ENCODE measurements around the gene CCL4. TPM values are rescaled to one million over a fixed set of nuclear protein-coding genes. Genes with fewer than 3 reads are reported as not detected.

CCL4 gene
- total RNA-seq, 4 donors from 2014 or later, result 1.7 to 3.0 (median 2.0) TPM; not detected in 1

DNA sequence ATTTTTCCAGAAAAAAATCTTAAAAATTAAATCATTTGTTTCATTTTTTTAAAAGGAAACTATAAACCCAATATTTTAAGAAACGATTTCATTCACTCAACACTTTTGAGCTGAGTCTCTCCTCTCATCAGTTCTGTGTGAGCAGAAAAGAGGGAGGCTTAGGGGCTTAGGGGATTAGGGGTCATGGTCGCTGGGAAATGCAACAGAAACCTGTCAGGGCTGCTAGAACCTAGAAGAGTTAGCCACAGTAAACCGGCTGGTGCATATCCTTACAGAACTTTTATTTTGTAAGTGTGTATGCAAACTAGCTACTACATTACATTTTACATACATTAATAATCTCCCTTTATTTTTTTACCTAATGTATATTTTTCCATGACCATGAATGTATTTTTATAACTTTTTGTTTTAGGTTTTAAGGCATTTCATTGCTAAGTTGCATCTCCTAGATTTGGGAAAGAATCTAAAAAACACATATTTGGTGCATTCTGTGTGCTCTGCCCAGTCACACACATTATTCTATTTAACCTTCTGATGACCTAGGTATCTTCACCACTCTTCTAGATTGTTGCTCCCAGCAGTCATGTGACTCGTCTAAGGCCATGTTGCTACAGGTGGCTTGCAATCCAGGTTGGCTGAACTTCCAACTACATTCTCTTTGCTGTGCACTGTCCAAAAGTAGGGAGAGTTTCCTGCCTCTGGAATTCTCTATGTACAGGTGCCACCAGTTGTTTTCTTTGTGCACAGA is 48.4 kb downstream of the CCL4 start:
- no peaks in the 10 kb centered on the region for H3K36me3 ChIP-seq
- TF ChIP-seq, protein P1, sequence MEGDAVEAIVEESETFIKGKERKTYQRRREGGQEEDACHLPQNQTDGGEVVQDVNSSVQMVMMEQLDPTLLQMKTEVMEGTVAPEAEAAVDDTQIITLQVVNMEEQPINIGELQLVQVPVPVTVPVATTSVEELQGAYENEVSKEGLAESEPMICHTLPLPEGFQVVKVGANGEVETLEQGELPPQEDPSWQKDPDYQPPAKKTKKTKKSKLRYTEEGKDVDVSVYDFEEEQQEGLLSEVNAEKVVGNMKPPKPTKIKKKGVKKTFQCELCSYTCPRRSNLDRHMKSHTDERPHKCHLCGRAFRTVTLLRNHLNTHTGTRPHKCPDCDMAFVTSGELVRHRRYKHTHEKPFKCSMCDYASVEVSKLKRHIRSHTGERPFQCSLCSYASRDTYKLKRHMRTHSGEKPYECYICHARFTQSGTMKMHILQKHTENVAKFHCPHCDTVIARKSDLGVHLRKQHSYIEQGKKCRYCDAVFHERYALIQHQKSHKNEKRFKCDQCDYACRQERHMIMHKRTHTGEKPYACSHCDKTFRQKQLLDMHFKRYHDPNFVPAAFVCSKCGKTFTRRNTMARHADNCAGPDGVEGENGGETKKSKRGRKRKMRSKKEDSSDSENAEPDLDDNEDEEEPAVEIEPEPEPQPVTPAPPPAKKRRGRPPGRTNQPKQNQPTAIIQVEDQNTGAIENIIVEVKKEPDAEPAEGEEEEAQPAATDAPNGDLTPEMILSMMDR (IDR thresholded peaks at IDR 0.05), result no peak
- TF ChIP-seq EP300 (IDR thresholded peaks at IDR 0.05) (no peak), POLR2A (IDR thresholded peaks at IDR 0.05; ENCODE audit: low read depth) (no peak), POLR2AphosphoS5 (IDR thresholded peaks at IDR 0.05) (no peak)
- no peaks in the 10 kb centered on the region for H3K9me3 ChIP-seq
- 62% methylated on average over 4 of the region's 4 CpGs for WGBS
- peaks cover 5 to 11% (median 10%) of the 10 kb centered on the region in 4 donors for H3K4me1 ChIP-seq
- no peak overlapping the region for H3K4me3 ChIP-seq
- H3K27ac ChIP-seq (replicated peaks in 1 of 4), result no peak overlapping the region
- peaks cover 0 to 35% (median 2%) of the 10 kb centered on the region in 4 donors for H3K27me3 ChIP-seq
- peak; percentile 60 for DNase-seq (ENCODE audit: extremely low spot score)
- intact Hi-C loops (cut with DNase I), result no loop called here

DNA sequence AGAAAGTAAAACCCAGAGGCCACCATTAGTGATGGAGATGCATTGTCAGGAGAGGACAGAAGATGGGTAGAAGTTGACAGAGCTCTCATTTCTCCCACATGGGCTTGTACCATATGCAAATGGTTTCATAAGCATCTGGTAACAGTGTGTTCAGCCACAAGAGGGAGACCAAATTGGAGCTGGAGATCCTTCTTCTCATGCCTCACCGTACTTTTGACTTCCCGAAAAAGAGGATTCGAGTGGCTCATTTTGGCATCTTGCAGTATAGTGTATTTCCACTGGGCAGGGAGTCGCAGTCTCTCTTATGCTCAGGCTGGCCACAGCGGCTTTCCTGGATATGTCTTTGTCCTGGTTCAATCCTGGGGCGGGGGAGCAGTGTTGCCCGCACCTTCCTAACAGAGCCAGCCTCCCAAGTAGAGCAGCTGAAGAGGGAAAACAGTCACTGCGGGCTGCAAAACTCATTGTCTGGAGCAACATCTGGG is 49.1 kb downstream of the CCL4 start:
- intact Hi-C loops (cut with DNase I), result no loop called here
- Histone ChIP-seq H3K9me3 (no peaks in the 10 kb centered on the region), H3K4me1 (peaks cover 5 to 11% (median 10%) of the 10 kb centered on the region in 4 donors), H3K4me3 (no peak overlapping the region), H3K36me3 (no peaks in the 10 kb centered on the region), H3K27me3 (peaks cover 0 to 35% (median 2%) of the 10 kb centered on the region in 4 donors), H3K27ac (replicated peaks in 1 of 4) (no peak overlapping the region)
- peak; percentile 91 for DNase-seq (ENCODE audit: extremely low spot score)
- 79% methylated on average over 7 of the region's 8 CpGs for WGBS
- TF ChIP-seq POLR2A (IDR thresholded peaks at IDR 0.05; ENCODE audit: low read depth), result no peak

DNA sequence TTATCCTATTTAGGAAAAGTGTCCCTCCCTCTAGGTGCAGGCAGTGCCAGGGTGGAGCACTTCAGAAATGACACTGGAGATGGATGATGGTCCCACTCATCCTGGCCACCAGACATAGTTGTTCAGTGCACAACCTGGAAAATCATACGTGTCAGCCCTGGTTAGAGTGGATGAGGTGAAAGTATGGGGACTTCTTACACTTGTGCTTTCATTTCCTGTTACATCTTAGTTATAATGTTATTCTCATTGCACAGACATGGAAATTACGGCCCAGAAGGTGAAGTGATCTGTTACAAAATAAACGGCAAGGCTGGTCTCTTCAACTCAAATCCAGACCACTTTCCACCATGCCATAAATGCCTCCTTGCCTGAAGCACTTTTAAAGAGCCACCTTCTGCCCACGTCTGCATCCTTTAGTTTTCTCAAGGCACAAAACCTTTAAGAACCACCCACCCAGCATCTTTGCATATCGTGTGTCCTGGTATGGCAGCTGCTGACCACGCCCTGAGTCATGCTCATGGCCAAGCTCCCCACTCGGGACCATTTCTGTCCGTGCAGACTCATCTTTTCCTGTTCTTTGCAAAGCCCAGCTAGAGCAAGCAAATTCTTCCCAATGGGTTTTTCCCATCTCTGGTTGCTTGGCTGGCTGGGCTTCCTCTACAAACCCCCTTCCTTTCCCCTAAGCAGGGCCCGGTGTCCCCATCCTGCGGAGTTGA is 50.4 kb downstream of the CCL4 start:
- Histone ChIP-seq H3K27ac (replicated peaks in 1 of 4) (no peak overlapping the region), H3K27me3 (peaks cover 0 to 35% (median 2%) of the 10 kb centered on the region in 4 donors), H3K36me3 (no peaks in the 10 kb centered on the region), H3K4me3 (no peak overlapping the region), H3K4me1 (peaks cover 5 to 8% (median 8%) of the 10 kb centered on the region in 4 donors), H3K9me3 (no peaks in the 10 kb centered on the region)
- TF ChIP-seq, protein P1 (IDR thresholded peaks at IDR 0.05), result no peak
- 71% methylated on average over 10 of the region's 10 CpGs for WGBS
- DNase-seq (ENCODE audit: extremely low spot score), result no peak
- intact Hi-C loops (cut with DNase I), result no loop called here

Small RNA genes lying within 50 kb of the gene (small RNA-seq; reads per million reads assigned to genes)
- gene RN7SL301P, result 0 reads per million in 3 donors

Other genes starting within 250 kb of the CCL4 start
- under 1 TPM in 1 of 4 donors, not detected in 3; 0.13 TPM for gene HEATR9, start 234.9 kb upstream of the CCL4 start, total RNA-seq
- 10 to 100 TPM in 1 of 4 donors, 1 to 10 TPM in 3; 1.6 to 11.3 (median 2.2) TPM for gene CCL5, start 223.5 kb upstream of the CCL4 start, total RNA-seq
- gene RDM1, start 173.1 kb upstream of the CCL4 start, total RNA-seq, result not detected
- not detected for gene LYZL6, start 160.1 kb upstream of the CCL4 start, total RNA-seq
- gene CCL16, start 122.3 kb upstream of the CCL4 start, total RNA-seq, result under 1 TPM in 1 of 4 donors, not detected in 3; 0.42 TPM
- 10 to 100 TPM; 11.2 to 59.8 (median 54.7) TPM for gene CCL14, start 117.1 kb upstream of the CCL4 start, total RNA-seq
- not detected for gene CCL15, start 102.3 kb upstream of the CCL4 start, total RNA-seq
- gene CCL23, start 85.9 kb upstream of the CCL4 start, total RNA-seq, result 1 to 10 TPM; 1.3 to 9.6 (median 2.5) TPM
- gene CCL18, start 39.6 kb upstream of the CCL4 start, total RNA-seq, result 10 to 100 TPM in 3 of 4 donors, not detected in 1; 12.6 to 16.7 (median 13.3) TPM
- gene CCL3, start 13.7 kb upstream of the CCL4 start, total RNA-seq, result 1 to 10 TPM in 1 of 4 donors, under 1 TPM in 1, not detected in 2; 0.33 to 1.3 TPM
- gene TBC1D3B, start 72.8 kb downstream of the CCL4 start, total RNA-seq, result 1 to 10 TPM in 3 of 4 donors, not detected in 1; 2.1 to 5.8 (median 2.7) TPM
- not detected for gene CCL3L1, start 92.9 kb downstream of the CCL4 start, total RNA-seq
- gene CCL4L2, start 107.2 kb downstream of the CCL4 start, total RNA-seq, result under 1 TPM in 1 of 4 donors, not detected in 3; 0.80 TPM
- gene TBC1D3I, start 160.7 kb downstream of the CCL4 start, total RNA-seq, result under 1 TPM in 1 of 4 donors, not detected in 3; 0.19 TPM
- gene TBC1D3G, start 220.1 kb downstream of the CCL4 start, total RNA-seq, result not detected

Data from esophagus muscularis mucosa (tissue), 4 donors.